HG03439 (cell line): ENCODE results near the gene FAS.

ENCODE experiments used
- ATAC-seq: cut with Tn5 transposase; IDR thresholded peaks from one replicate; pipeline ENCODE4 v1.9.1; 2021; ENCODE audit warnings: mild to moderate bottlenecking, moderate library complexity; ENCODE audit not compliant: unreplicated experiment

The FAS gene

DNA sequence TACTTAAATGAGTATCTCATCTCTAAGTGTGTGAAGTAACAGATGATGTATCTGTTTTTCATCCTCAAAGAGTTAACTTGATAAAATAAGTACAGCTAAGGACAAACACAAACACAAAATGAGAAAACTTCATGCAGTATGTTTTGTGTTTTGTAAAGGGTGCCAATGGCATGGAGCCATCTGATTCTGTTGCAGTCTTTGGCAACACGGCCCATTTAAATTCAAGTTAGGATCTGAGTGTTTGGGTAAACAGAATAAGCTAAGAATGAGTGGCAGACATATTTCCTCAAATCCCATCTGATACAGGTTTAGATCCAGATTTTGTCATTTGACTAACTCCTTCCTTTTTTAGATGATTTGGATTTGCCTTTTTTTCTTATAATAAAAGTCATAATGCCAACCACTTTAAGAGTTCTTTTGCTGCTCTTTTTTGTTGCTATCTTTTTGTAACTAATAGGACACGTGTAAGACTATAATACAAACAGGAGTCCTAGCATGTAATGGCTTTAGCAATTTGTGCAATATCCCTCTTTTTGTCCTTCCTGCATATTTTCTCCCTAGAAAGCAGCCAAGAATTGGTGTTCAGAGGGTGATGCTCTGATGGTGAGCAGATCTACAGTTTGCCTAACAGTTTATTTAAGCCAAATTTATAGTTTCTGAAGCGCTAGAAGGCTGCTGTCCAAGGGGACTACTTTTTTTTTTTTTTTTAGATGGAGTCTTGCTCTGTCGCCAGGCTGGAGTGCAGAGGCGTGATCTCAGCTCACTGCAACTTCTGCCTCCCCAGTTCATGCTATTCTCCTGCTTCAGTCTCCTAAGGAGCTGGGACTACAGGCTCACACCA, 19.2 kb upstream of the FAS start:
- ATAC-seq = no peak

DNA sequence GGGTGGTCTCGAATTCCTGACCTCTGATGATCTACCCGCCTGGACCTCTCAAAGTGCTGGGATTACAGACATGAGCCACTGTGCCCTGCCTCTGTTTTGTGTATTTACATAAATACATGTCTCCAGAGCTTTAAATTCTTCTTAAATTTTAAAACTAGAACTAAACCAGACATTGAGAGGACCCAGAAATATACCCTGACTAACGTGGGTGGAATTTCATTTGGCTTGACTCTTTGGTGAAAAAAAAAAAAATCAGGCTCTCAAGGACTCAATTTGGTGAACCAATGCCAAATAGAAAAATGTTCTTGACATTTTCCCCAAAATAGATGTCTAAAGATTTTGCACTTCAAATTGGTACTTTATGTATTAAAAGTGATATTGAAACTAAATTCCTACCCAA, 16.6 kb upstream of the FAS start:
- ATAC-seq = no peak

DNA sequence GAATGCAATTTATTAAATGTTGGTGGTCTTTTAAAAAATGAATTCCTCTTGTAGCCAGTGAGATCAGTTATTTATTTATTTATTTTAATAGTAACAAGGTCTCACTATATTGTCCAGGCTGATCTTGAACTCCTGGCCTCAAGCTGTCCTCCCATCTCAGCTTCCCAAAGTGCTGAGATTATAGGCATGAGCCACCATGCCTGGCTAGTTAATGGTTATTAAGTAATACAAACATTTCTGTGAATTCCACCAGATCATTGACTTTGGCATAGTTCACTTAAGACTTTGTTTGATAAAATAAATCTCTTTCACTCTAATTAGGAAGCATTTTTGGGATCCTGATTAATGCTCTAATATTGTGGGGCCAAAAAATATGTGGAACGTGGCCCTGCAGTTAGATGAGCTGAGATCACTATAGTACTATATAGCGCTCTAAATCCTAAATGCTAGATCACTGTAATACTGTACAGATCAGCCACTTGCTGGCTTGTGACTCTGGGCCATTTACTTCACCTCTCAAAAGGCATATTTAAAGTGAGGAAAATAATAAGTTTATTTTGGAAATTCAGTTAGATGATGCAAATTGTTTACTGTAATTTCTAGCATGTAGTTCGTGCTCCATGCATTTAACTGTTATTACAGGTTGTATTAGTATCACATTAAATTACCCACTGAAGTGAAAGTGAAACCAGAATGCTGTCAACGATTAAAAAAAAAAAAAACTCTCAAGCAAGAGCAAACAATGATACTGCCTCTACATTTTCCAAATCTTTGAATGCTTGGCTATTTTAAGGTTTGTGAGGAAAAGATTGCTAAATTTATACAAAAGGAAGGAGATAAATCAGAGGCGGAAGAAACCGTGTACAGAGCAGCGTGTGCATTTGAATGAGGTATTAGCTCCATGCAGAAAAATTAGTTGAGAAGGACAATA, 15.9 kb upstream of the FAS start:
- no peak for ATAC-seq

DNA sequence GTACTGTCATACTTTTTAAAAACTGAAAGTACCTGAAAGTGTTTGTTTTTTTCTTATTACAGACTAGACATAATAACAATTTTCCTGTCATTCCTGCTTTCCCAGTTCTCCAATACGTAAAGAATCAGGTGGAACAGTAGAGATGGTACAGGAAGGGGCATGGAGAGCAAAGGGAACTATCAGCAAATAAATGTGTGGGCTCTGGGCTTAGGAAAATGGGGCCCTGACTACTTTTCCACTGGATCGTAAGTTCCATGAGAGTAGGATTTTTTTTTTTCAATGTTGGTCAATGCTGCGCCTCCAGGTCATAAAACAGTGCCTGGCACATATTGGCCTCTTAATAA, 15.2 kb upstream of the FAS start:
- no peak for ATAC-seq

DNA sequence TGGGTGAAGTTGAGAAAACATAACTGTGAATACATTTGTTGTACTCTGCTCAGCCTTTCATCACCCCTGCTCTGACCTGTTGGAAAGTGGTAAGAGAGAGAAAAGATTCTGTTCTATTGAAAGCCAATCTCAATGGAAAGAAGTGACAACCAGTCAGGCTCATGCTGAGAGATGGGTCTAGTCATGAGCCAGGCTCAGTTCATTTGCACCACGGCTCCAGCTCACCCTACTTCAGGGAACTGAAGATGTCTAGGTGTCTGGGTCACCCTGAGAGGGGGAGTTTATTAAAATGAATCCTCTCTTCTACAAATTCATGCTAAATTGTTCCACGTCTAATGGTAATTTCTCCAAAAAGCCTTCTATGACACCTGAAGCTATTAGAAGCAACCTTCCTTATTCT, 12.1 kb upstream of the FAS start:
- ATAC-seq = no peak

DNA sequence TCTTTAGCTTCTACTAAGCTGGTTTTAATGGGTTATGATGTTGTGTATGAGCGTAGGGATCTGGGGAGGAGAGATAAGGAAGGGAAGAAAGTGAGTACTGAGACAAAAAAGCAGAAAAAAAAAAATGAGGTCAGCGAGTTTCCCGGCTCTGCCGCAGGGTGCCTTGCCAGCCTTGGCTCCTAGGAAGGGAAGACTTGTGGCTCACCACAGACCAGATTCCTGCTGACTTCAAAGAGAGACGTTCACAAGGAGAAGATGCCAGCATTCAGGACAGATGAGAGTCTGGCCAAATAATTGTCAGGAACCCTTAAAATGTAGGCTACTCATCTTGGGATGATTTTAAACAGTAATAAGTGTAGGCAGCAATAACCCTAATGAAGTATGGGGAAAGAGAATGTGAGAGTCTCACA, 11.4 kb upstream of the FAS start:
- ATAC-seq = no peak

DNA sequence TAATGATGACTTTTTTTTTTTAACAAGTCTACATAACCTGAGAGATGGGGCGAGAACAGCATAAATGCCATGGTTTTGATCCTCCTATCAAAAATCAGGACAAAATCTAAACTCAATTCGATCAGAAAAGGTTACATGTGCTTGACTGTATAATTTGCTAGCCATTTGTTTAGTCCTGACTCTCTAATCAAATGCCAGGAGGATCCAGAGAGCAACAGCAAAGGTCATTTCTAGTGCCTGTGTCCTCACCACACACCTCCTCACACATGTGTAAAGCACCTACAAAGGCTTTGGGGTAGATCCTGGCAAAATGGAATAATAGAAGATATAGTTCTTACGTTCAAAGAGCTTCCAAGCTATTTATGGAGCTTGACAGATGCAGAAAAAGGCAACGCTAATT, 11.0 kb upstream of the FAS start:
- ATAC-seq = no peak

DNA sequence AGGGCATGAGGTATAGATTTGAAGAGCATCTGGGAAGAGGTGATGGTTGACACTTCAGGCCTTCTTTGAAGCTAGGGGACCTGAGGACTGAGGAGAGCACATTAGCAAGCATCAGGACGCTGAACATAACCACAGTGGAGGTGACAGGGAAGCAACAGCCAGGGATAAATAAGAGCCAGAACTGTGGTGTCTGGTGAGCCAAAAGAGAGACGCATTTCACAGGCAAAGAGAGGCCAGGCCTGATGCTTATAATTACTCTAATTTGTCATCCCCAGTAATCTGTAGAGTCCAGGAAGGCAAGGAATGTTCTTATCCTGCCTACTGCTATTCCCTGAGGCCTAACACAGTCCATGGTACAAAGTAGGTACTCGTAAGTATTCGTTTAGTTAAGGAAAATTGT, 10.4 kb upstream of the FAS start:
- no peak for ATAC-seq

DNA sequence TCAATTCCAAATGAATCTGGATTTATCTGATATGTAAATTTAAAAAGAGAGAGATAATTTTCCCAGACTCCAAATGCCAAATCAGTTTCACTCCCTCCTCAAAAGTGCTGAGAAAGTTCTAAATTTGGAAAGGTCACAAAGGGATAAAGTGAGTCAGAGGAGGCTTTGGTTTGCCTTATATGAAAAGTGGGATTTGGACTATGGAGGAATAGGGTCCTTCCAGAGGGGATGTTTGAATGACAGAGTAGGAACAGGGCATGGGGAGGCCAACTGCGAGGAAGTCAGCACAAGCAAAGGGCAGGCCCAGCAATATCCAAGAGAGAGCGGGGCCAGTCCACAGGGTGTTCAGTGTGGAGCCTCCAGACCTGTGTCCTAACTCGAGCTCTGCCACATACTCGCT, 9.8 kb upstream of the FAS start:
- no peak for ATAC-seq

DNA sequence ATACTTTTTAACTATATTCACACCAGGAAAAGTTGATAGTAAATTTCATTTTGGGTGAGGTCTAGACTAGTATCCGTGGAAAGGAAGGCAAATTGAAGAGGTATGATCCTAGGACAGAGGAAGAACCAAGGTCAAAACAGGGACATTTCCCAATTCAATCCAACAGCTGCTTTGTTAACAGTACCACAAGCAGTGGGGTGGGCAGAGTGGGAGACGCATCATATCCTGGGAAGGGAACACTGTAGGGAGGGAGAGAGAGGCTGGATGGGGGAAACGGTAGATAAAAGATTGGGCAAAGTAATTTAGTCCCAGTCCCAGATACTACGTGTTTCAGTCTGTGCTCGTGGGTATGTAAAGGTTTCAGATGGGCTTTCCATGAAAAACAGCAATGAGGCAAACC, 9.2 kb upstream of the FAS start:
- ATAC-seq = no peak

DNA sequence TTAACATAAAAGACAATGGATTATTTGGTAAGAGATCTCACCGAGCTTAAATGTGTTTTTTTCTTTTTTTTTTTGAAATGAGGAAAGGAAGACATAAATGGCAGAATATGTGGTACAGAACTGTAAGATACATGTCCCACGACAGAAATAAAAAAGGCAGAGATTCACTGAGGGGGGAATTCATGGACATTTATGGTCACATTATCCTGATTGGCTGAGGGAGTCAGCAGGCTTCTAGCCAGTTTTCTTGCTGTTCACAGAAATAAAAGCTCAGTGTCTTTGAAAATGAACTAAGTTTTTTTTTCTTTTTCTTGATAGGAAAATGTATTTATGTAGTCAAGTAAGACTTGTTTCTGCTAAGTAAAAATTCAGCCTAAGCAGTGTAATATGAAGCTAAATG, 8.2 kb upstream of the FAS start:
- no peak for ATAC-seq

DNA sequence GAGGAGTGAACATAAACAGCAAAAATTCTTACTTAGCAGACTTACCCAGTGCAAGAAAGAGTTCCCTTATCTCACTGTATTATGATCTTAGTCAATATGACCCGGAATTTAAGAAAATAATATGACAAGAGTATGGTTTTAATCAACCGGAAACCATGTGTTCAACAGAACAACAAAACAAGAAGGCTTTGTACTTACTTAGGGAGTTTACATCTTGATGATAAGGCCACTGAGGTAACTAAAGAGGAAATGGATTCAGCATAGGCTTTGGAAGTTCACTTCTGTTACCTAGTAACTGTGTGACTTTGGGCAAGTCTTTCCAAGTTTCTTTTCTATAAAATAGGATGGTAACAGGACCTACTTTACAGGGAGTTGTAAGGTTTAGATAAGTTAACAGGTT, 7.4 kb upstream of the FAS start:
- ATAC-seq = no peak

DNA sequence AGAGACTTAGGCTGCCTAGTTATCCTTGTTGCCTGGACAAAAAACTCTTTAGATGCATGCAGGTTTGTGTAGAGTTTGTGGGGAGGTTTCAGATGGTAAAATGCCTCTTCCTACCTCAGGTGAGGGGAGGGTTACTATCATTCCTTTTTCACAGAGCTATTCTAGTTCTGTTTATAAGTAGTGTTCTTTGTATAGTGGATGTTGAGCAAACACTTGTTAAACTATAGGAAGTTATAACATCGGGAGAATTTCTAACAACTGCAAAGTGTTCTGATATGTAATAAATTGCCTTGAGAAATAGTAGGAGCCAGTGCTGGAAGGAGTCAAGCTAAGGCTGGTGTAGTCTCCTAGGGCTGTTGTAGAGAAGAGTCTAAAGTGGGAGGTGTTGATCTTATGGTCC, 6.7 kb upstream of the FAS start:
- no peak for ATAC-seq

DNA sequence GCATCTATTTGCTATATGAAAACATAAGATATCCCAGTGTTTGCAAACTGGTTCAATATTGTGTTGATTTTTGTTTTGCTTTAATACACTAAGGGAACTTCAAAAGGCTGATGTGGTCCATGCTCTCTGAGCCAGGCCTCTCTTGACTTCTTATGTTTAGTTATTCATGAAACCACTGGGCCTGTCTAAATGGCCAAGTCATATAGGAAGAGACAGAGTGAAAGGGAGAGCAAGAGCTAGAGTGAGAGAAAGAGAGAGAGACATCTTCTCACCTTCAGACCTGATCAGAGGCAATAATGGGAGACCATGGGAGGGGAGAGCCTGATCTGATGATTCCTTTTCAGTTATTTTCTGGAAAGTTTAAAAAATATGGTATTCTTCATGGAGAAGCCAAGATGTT, 6.1 kb upstream of the FAS start:
- ATAC-seq = no peak

DNA sequence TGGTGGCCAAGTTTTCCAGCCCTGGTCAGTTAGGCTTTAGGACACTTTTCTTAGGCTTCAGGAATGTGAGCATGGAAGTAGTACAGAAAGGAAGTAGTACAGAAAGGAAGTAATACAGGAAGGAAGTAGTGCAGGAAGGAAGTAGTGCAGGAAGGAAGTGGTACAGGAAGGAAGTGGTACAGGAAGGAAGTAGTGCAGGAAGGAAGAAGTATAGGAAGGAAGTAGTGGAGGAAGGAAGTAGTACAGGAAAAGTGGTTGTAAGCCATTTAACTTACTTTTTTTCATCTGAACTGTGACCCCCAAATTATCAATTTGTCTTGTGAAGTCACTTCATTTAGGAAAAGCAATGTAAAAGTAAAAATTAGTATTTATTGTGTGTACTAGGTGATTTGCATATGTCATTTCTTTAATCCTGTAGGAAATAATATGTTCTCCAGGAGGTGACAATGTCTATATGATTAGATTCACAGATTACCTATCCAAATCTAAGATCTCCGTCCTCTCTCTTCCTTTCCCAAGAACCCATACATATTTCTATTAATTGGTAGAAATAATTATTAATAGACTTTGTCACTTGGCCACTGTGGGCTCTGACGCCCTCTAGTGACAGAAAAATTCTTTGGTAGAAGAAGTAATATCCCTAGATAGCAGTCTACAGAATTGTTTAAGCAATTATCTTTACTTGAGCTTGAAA, 3.9 kb upstream of the FAS start:
- no peak for ATAC-seq

DNA sequence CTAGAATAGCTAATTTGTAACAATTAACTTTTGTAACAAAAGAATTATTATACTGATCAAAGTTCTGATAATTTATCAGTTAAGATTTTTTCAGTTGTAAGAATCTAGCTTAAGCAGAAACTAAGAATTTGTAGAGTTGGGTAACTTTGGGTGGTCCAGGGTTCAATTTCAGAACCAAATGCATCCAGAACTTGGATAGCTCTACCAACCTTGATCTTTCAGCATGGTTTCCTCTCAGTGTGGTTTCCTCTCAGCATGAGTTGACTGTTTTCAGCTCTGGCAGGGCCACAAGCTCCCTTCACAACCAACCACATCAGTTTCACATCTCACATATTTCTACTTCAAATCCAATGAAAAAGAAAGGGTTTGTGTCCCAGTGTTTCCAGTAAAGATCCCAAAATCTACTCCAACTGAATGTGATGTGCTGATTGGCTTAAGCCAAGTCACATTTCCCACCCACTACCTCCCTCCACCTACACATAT, 3.3 kb upstream of the FAS start:
- ATAC-seq = no peak

DNA sequence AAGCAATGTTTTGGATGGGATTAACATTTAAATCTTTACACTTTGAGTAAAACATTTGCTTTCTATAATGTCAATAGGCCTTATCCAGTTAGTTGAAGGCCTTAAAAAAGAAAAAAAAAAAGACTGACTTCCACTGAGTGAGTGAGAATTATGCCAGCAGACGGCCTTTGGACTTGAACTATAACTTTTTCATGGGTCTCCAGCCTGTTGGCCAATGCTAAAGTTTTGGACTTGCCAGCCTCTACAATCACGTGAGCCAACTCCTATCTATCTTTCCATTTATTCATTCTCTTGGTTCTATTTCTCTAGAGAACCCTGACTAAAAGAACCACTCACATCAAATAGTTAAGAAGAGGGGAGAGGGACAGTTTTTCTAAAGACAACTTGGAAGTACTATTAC, 2.8 kb upstream of the FAS start:
- no peak for ATAC-seq

DNA sequence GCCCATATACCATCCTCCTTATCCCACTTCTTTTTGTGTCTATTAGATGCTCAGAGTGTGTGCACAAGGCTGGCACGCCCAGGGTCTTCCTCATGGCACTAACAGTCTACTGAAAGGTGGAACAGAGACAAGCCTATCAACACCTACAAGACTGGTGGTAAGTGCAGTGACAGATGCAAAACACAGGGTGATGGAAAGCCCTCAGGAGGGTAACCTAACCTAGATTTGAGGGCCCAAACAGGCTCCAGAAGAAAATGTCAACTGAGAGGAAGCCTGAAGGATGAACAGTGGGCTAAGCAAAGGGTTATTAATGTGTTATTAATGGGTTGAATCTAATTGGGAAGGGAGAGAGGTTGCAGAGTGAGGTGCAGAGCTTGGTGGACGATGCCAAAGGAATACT, 1.2 kb upstream of the FAS start:
- ATAC-seq = no peak

DNA sequence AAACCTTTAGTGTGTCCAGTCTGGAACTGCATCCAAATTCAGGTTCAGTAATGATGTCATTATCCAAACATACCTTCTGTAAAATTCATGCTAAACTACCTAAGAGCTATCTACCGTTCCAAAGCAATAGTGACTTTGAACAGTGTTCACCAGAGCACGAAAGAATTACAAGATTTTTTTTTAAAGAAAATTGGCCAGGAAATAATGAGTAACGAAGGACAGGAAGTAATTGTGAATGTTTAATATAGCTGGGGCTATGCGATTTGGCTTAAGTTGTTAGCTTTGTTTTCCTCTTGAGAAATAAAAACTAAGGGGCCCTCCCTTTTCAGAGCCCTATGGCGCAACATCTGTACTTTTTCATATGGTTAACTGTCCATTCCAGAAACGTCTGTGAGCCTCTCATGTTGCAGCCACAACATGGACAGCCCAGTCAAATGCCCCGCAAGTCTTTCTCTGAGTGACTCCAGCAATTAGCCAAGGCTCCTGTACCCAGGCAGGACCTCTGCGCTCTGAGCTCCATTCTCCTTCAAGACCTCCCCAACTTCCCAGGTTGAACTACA, 694 bp upstream of the FAS start:
- ATAC-seq = peak; percentile 3

DNA sequence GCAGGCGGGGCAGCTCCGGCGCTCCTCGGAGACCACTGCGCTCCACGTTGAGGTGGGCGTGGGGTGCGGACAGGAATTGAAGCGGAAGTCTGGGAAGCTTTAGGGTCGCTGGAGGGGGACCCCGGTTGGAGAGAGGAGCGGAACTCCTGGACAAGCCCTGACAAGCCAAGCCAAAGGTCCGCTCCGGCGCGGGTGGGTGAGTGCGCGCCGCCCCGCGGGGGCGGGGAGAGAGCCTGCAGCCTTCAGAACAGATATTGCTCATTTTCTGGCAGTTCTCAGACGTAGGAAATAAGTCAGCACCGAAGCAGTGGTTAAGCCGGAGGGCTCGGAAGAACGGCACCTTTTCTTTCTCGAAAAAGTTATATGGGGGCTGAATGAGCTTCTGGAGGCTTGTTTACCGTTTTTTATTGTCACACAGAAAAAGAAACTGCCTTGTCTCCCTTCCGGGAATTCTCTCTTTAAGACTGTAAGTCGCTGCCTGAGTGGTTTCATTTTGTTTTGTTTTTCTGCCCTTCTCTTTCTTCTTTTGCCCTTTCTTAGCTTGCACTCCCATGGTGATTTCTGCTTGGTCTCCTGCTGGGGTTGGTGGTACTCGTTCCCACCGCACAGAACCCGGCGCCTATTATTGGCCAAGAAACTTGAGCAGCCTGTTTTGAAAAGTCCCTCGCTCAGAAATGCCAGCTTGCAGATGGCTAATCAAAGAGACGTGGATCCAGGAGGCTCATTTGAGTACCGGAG, 732 bp downstream of the FAS start:
- ATAC-seq = peak; percentile 29

DNA sequence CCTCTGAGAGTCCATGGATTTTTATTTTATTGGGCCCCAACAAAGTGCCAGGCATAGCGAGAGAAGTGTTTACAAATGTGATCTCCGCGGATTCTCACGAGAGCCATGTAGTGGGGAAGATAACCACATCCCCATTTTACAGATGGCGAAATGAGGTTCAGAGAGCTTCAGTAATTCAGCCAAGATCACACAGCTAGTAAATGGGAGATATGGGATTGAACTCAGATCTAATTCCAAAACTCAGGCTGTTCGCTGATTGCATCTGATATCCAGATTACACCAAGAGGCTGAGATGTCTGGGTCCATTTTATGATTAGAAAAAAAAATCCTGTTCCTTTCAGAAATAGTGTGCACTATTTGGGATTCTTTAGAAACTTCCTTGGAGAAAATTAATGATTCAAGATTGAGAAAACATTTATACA, 1.3 kb downstream of the FAS start:
- ATAC-seq = no peak
